HepG2 (cell line): ENCODE results near the gene ARF4. TPM values are rescaled to one million over a fixed set of nuclear protein-coding genes. Genes with fewer than 3 reads are reported as not detected.

ENCODE experiments used
- CBX1 ChIP-seq: IDR thresholded peaks from one replicate; pipeline ENCODE4 v1.6.1; 2016; ENCODE audit warnings: antibody characterized with exemption, low read depth
- FOXJ3 ChIP-seq: sonication (generic); formaldehyde crosslinking; IDR thresholded peaks from 2 replicates; pipeline ENCODE4 v1.4.0; 2020; ENCODE audit warnings: missing genetic modification reagents, mild to moderate bottlenecking, borderline replicate concordance
- GZF1 ChIP-seq: sonication (generic); formaldehyde crosslinking; IDR thresholded peaks from 2 replicates; pipeline ENCODE4 v1.5.1; 2020; ENCODE audit warnings: mild to moderate bottlenecking, missing genetic modification reagents
- KMT2A ChIP-seq: sonication (generic); formaldehyde crosslinking; IDR thresholded peaks from 2 replicates; pipeline ENCODE4 v1.4.0; 2020; ENCODE audit warnings: missing genetic modification reagents
- MAZ ChIP-seq, 2 experiments: sonication (generic) in 1 of 2; formaldehyde crosslinking in 1 of 2; IDR thresholded peaks; 2 replicates each; pipeline versions ENCODE4 v1.5.0 to v1.6.1; 2012 to 2020; ENCODE audit warnings: low read depth in 2 of 2, mild to moderate bottlenecking in 2 of 2, borderline replicate concordance in 1 of 2, improper control_type of control experiment in 1 of 2, low read length in 1 of 2, missing genetic modification reagents in 1 of 2, moderate library complexity in 1 of 2
- MYC ChIP-seq: sonication (generic); formaldehyde crosslinking; IDR thresholded peaks from 2 replicates; pipeline ENCODE4 v1.9.0; 2021; ENCODE audit warnings: missing genetic modification reagents, borderline replicate concordance
- NCOA5 ChIP-seq: sonication (generic); formaldehyde crosslinking; IDR thresholded peaks from 2 replicates; pipeline ENCODE4 v1.4.0; 2020; ENCODE audit warnings: missing genetic modification reagents
- NFE2L1 ChIP-seq: sonication (generic); formaldehyde crosslinking; IDR thresholded peaks from 2 replicates; pipeline ENCODE4 v1.4.0; 2020; ENCODE audit warnings: missing genetic modification reagents, mild to moderate bottlenecking, borderline replicate concordance
- PITX1 ChIP-seq: sonication (generic); formaldehyde crosslinking; IDR thresholded peaks from 2 replicates; pipeline ENCODE4 v1.5.1; 2020; ENCODE audit warnings: mild to moderate bottlenecking, missing genetic modification reagents
- SATB2 ChIP-seq: sonication (generic); formaldehyde crosslinking; IDR thresholded peaks from 2 replicates; pipeline ENCODE4 v1.5.0; 2020; ENCODE audit warnings: missing genetic modification reagents
- SRSF9 ChIP-seq: fragments of 200-400 bp; formaldehyde crosslinking; IDR thresholded peaks from 2 replicates; pipeline ENCODE4 v1.6.1; 2018; ENCODE audit warnings: borderline replicate concordance, mild to moderate bottlenecking, low read depth, low read length; ENCODE audit not compliant: insufficient read depth, poor library complexity, severe bottlenecking
- TAF1 ChIP-seq: sonication (generic); formaldehyde crosslinking; IDR thresholded peaks from 2 replicates; pipeline ENCODE4 v1.4.0; 2020; ENCODE audit warnings: missing genetic modification reagents
- XRCC5 ChIP-seq: fragments of 200-400 bp; formaldehyde crosslinking; optimal IDR thresholded peaks from 2 replicates; pipeline ENCODE3; 2017; ENCODE audit warnings: mild to moderate bottlenecking, low read length
- ZFP62 ChIP-seq: sonication (generic); formaldehyde crosslinking; IDR thresholded peaks from 2 replicates; pipeline ENCODE4 v1.4.0; 2020; ENCODE audit warnings: missing genetic modification reagents
- ZNF746 ChIP-seq: sonication (generic); formaldehyde crosslinking; IDR thresholded peaks from 2 replicates; pipeline ENCODE4 v1.8.0; 2022; ENCODE audit warnings: mild to moderate bottlenecking, missing genetic modification reagents
- ZSCAN29 ChIP-seq: sonication (generic); formaldehyde crosslinking; conservative IDR thresholded peaks from 2 replicates; pipeline ENCODE4 v1.4.0; 2020; ENCODE audit warnings: mild to moderate bottlenecking, missing genetic modification reagents
- ZZZ3 ChIP-seq: sonication (generic); formaldehyde crosslinking; IDR thresholded peaks from 2 replicates; pipeline ENCODE4 v1.4.0; 2020; ENCODE audit warnings: missing genetic modification reagents, mild to moderate bottlenecking, borderline replicate concordance
- polyA plus RNA-seq, 8 experiments: library from polyadenylated mRNA; depleted of rRNA in 3 of 8; stranded (reverse) in 7 of 8; unstranded in 1 of 8; fragments of >200 nt; fragmentation: Illumina TruSeq in 4 of 8; extraction: Trizol in 4 of 8; gene quantifications; 2 replicates each; pipeline versions ENCODE4 v1.2.1 to v1.2.3, GENCODE V29; 2011 to 2016; ENCODE audit warnings: low read depth in 4 of 8, missing spikeins in 1 of 8, mixed read lengths in 1 of 8; ENCODE audit not compliant: insufficient read depth in 1 of 8
- total RNA-seq, 5 experiments: library from RNA; depleted of rRNA; stranded (reverse); fragments of >200 nt; fragmentation: Illumina TruSeq; extraction: Trizol; gene quantifications; 2 replicates each; pipeline ENCODE4 v1.2.3, GENCODE V29; 2016; ENCODE audit warnings: low read depth in 1 of 5
- TF ChIP-seq, protein P1 (sequence below): sonication (generic); formaldehyde crosslinking; IDR thresholded peaks from 2 replicates; pipeline ENCODE4 v1.8.1; 2023; ENCODE audit warnings: missing genetic modification reagents, inconsistent platforms, borderline replicate concordance
- TF ChIP-seq, protein P2 (sequence below): sonication (generic); formaldehyde crosslinking; IDR thresholded peaks from 2 replicates; pipeline ENCODE4 v1.5.0; 2020; ENCODE audit warnings: missing genetic modification reagents
- TF ChIP-seq, protein P3 (sequence below): sonication (generic); formaldehyde crosslinking; IDR thresholded peaks from 2 replicates; pipeline ENCODE4 v1.9.0; 2022; ENCODE audit warnings: low read depth, missing genetic modification reagents
- TF ChIP-seq, protein P4 (sequence below): sonication (generic); formaldehyde crosslinking; IDR thresholded peaks from 2 replicates; pipeline ENCODE4 v1.4.0; 2020; ENCODE audit warnings: mild to moderate bottlenecking, missing genetic modification reagents
- TF ChIP-seq, protein P5 (sequence below): IDR thresholded peaks from 2 replicates; pipeline ENCODE4 v1.6.1; 2018; ENCODE audit warnings: missing genetic modification reagents, mild to moderate bottlenecking, missing compliant biosample characterization
- TF ChIP-seq, protein P6 (sequence below): IDR thresholded peaks from 2 replicates; pipeline ENCODE4 v1.6.1; 2016; ENCODE audit warnings: low read depth, control low read depth

Gene ARF4
- total and polyA plus RNA-seq, 2 of the 13 experiments (the other 11 are each of a cell fraction or from before 2014, with no cell fraction given): 184 to 250 TPM

DNA sequence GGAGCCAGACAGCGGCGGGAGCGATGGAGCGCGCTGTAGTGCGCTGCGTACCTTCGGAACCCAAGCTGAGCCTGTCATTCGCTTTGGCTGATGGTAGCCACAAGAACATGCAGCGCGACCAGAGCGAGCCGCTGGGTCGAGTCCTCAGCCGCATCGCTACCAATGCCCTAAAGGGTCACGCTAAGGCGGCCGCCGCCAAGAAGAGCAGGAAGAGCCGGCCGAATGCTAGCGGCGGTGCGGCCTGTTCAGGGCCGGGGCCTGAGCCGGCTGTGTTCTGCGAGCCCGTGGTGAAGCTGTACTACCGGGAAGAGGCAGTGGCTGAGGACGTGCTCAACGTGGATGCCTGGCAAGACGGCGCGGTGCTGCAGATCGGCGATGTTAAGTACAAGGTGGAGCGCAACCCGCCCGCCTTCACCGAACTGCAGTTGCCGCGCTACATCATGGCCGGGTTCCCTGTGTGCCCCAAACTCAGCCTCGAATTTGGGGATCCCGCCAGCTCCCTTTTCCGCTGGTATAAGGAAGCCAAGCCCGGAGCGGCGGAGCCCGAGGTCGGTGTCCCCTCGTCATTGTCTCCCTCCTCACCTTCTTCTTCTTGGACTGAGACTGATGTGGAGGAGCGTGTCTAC is 40.6 kb downstream of the ARF4 start (continued):
- TF ChIP-seq, protein P1, sequence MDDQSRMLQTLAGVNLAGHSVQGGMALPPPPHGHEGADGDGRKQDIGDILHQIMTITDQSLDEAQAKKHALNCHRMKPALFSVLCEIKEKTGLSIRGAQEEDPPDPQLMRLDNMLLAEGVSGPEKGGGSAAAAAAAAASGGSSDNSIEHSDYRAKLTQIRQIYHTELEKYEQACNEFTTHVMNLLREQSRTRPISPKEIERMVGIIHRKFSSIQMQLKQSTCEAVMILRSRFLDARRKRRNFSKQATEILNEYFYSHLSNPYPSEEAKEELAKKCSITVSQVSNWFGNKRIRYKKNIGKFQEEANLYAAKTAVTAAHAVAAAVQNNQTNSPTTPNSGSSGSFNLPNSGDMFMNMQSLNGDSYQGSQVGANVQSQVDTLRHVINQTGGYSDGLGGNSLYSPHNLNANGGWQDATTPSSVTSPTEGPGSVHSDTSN (CRISPR knock-in tag): no peak
- TF ChIP-seq FOXJ3 (no peak), MYC (no peak), MAZ (IDR thresholded peaks at IDR 0.05; ENCODE audit: borderline replicate concordance, low read depth, low read length) (no peak), MAZ (CRISPR knock-in tag; IDR thresholded peaks at IDR 0.05; ENCODE audit: low read depth) (no peak), ZZZ3 (0 out of 2 replicates have a peak, but pooled peaks have one; percentile 61), SRSF9 (no peak), KMT2A (CRISPR knock-in tag) (peak; percentile 56; the same call in 1 of the 2 replicates), XRCC5 (no peak), GZF1 (no peak), TAF1 (CRISPR knock-in tag) (no peak), ZFP62 (CRISPR knock-in tag) (no peak), NFE2L1 (CRISPR knock-in tag) (0 out of 2 replicates have a peak, but pooled peaks have one; percentile 66), ZNF746 (no peak), ZSCAN29 (CRISPR knock-in tag) (no peak; the same call in 1 of the 2 replicates), PITX1 (CRISPR knock-in tag) (no peak), CBX1 (no peak), NCOA5 (CRISPR knock-in tag) (no peak), SATB2 (CRISPR knock-in tag) (no peak)
- TF ChIP-seq, protein P2, sequence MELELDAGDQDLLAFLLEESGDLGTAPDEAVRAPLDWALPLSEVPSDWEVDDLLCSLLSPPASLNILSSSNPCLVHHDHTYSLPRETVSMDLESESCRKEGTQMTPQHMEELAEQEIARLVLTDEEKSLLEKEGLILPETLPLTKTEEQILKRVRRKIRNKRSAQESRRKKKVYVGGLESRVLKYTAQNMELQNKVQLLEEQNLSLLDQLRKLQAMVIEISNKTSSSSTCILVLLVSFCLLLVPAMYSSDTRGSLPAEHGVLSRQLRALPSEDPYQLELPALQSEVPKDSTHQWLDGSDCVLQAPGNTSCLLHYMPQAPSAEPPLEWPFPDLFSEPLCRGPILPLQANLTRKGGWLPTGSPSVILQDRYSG (CRISPR knock-in tag): no peak
- TF ChIP-seq, protein P3, sequence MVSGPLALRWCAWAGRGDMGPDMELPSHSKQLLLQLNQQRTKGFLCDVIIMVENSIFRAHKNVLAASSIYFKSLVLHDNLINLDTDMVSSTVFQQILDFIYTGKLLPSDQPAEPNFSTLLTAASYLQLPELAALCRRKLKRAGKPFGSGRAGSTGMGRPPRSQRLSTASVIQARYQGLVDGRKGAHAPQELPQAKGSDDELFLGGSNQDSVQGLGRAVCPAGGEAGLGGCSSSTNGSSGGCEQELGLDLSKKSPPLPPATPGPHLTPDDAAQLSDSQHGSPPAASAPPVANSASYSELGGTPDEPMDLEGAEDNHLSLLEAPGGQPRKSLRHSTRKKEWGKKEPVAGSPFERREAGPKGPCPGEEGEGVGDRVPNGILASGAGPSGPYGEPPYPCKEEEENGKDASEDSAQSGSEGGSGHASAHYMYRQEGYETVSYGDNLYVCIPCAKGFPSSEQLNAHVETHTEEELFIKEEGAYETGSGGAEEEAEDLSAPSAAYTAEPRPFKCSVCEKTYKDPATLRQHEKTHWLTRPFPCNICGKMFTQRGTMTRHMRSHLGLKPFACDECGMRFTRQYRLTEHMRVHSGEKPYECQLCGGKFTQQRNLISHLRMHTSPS: no peak
- TF ChIP-seq, protein P4, sequence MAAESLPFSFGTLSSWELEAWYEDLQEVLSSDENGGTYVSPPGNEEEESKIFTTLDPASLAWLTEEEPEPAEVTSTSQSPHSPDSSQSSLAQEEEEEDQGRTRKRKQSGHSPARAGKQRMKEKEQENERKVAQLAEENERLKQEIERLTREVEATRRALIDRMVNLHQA: no peak
- TF ChIP-seq, protein P5, sequence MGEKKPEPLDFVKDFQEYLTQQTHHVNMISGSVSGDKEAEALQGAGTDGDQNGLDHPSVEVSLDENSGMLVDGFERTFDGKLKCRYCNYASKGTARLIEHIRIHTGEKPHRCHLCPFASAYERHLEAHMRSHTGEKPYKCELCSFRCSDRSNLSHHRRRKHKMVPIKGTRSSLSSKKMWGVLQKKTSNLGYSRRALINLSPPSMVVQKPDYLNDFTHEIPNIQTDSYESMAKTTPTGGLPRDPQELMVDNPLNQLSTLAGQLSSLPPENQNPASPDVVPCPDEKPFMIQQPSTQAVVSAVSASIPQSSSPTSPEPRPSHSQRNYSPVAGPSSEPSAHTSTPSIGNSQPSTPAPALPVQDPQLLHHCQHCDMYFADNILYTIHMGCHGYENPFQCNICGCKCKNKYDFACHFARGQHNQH: no peak
- TF ChIP-seq, protein P6, sequence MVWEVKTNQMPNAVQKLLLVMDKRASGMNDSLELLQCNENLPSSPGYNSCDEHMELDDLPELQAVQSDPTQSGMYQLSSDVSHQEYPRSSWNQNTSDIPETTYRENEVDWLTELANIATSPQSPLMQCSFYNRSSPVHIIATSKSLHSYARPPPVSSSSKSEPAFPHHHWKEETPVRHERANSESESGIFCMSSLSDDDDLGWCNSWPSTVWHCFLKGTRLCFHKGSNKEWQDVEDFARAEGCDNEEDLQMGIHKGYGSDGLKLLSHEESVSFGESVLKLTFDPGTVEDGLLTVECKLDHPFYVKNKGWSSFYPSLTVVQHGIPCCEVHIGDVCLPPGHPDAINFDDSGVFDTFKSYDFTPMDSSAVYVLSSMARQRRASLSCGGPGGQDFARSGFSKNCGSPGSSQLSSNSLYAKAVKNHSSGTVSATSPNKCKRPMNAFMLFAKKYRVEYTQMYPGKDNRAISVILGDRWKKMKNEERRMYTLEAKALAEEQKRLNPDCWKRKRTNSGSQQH (CRISPR knock-in tag): no peak
